ENCODE results near the gene GAB2.

- TF ChIP-seq POLR2AphosphoS5 (IDR thresholded peaks at IDR 0.05; ENCODE audit: low read depth, low read length) (no peak), POLR2A (IDR thresholded peaks at IDR 0.05; ENCODE audit: low read depth, low read length) (no peak), SPI1 (IDR thresholded peaks at IDR 0.05; ENCODE audit: low read depth, low read length) (no peak), TAF1 (IDR thresholded peaks at IDR 0.05; ENCODE audit: low read depth, low read length) (no peak)
These were observed 33.9 kb upstream of the GAB2 start for GRCh38 chr11:78451371-78452150.
